ENCODE results near the gene KCNC2.

KCNC2 gene

GRCh38 chr12:75080582-75080981 is 129.1 kb downstream of the KCNC2 start:
- DNase-seq (ENCODE audit: extremely low read depth, low read depth) = no peak
- no peak for TF ChIP-seq CTCF (IDR thresholded peaks at IDR 0.05; ENCODE audit: low read depth, low read length)

DNA sequence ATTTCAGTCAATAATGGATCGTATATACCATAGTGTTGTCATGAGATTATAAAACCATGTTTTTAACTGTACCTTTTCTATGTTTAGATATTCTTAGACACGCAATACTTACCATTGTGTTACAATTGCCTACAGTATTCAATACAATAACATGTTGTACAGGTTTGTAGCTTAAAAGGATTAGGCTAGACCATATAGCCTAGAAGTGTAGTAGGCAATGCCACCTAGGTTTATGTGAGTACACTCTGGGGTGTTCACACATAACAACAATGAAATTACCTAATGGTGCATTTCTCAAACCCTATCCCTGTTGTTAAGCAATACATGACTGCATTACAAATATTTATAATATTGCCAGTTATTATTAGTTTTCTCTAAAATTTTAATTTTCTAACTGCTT is 144.2 kb downstream of the KCNC2 start:
- TF ChIP-seq CTCF (IDR thresholded peaks at IDR 0.05; ENCODE audit: low read depth, low read length) = no peak
- DNase-seq (ENCODE audit: extremely low read depth, low read depth) = no peak

DNA sequence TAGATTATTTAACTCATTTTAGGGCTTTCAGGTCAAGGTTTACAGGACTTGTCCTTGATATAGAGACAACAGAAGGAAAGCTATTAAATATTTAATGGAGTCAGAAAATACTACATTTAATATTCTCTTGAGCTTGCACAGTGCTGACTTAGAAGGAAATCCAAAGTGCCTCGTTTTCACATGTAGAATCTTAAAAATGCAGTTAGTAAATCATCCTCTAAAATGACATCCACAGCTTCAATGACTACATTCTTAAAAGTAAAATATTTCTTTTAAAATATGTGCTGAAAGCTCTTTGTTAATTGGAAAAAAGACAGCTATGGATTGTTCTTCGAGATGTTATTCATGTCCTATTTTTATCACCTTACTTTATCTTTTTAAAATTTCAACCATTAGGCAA is 146.9 kb downstream of the KCNC2 start:
- DNase-seq (ENCODE audit: extremely low read depth, low read depth) = no peak
- no peak for TF ChIP-seq CTCF (IDR thresholded peaks at IDR 0.05; ENCODE audit: low read depth, low read length)

DNA sequence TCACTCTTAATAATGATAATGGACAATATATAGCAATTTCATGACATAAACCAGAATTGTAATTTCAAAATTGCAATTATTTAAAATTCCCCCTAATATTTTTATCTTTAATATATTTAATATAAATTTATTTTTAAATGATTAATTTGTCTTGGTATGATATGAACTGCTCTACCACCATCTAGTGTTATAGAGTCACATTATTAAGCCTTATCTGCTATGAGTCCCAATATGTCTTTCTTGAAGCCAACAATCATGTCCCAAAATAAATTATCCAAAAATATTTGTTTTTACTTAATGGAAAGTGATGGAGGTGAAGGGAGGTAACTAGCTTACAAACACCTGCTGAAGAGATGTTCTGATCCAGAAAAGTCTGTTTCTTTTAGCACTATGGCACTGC is 151.4 kb downstream of the KCNC2 start:
- TF ChIP-seq CTCF (IDR thresholded peaks at IDR 0.05; ENCODE audit: low read depth, low read length) = no peak
- no peak for DNase-seq (ENCODE audit: extremely low read depth, low read depth)

- no peak for DNase-seq (ENCODE audit: extremely low read depth, low read depth)
- TF ChIP-seq CTCF (IDR thresholded peaks at IDR 0.05; ENCODE audit: low read depth, low read length) = no peak
These were observed 160.9 kb downstream of the KCNC2 start for GRCh38 chr12:75048767-75049166.

GRCh38 chr12:75047885-75048525 is 161.6 kb downstream of the KCNC2 start:
- TF ChIP-seq CTCF (IDR thresholded peaks at IDR 0.05; ENCODE audit: low read depth, low read length) = no peak
- DNase-seq (ENCODE audit: extremely low read depth, low read depth) = no peak

GRCh38 chr12:75042125-75042524 is 167.5 kb downstream of the KCNC2 start:
- no peak for DNase-seq (ENCODE audit: extremely low read depth, low read depth)
- no peak for TF ChIP-seq CTCF (IDR thresholded peaks at IDR 0.05; ENCODE audit: low read depth, low read length)
